Measurements from ENCODE around the gene CCDC121. TPM values are rescaled to one million over a fixed set of nuclear protein-coding genes. Genes with fewer than 3 reads are reported as not detected.

The CCDC121 gene
- polyA plus RNA-seq, 1 donor: 5.4 TPM

- DNase-seq (ENCODE audit: low read depth): no peak
Observed at GRCh38 chr2:27582129-27582694, 46.6 kb downstream of the CCDC121 start.

- DNase-seq (ENCODE audit: low read depth): no peak
Observed at GRCh38 chr2:27581417-27582128, 47.2 kb downstream of the CCDC121 start.

Other genes starting within 250 kb of the CCDC121 start
- gene ZNF513, start 248.3 kb downstream of the CCDC121 start, polyA plus RNA-seq (ENCODE audit: insufficient read length): 14.2 TPM
- 53.7 TPM for gene PPM1G, start 219.4 kb downstream of the CCDC121 start, polyA plus RNA-seq (ENCODE audit: insufficient read length)
- 118 TPM for gene NRBP1, start 200.4 kb downstream of the CCDC121 start, polyA plus RNA-seq (ENCODE audit: insufficient read length)
- gene KRTCAP3, start 186.6 kb downstream of the CCDC121 start, polyA plus RNA-seq (ENCODE audit: insufficient read length): 1.8 TPM
- gene IFT172, start 139.3 kb downstream of the CCDC121 start, polyA plus RNA-seq (ENCODE audit: insufficient read length): 22.5 TPM
- gene FNDC4, start 133.8 kb downstream of the CCDC121 start, polyA plus RNA-seq (ENCODE audit: insufficient read length): 7.5 TPM
- gene GCKR, start 132.2 kb downstream of the CCDC121 start, polyA plus RNA-seq (ENCODE audit: insufficient read length): not detected
- 41.1 TPM for gene ZNF512, start 46.0 kb downstream of the CCDC121 start, polyA plus RNA-seq (ENCODE audit: insufficient read length)
- 31.2 TPM for gene GPN1, start within 50 bp of the CCDC121 start, polyA plus RNA-seq (ENCODE audit: insufficient read length)
- gene SUPT7L, start 34.6 kb upstream of the CCDC121 start, polyA plus RNA-seq (ENCODE audit: insufficient read length): 31.7 TPM
- gene SLC4A1AP, start 34.9 kb upstream of the CCDC121 start, polyA plus RNA-seq (ENCODE audit: insufficient read length): 23.9 TPM
- 101 TPM for gene MRPL33, start 142.7 kb upstream of the CCDC121 start, polyA plus RNA-seq (ENCODE audit: insufficient read length)